Lung microvascular endothelial cell (primary cell): ENCODE data around the gene GGA1. TPM values are rescaled to one million over a fixed set of nuclear protein-coding genes. Genes with fewer than 3 reads are reported as not detected.
"Not testable (repeated sequence)": the region's sequence is repeated elsewhere in the genome, so short reads cannot be mapped to it uniquely, and the experiment has no call there.

Source experiments
- DNase-seq, 2 donors: peaks; one replicate each; pipeline versions ENCODE4 v3.0.0 to v3.0.0-alpha.2; 2010; ENCODE audit warnings: low read depth in 2 of 2
- total RNA-seq: library from RNA; depleted of rRNA; stranded (reverse); fragments of >200 nt; gene quantifications from 2 replicates; pipeline ENCODE4 v1.2.1, GENCODE V29; 2014

GGA1 gene
- total RNA-seq, 1 donor from 2014 or later, result 85.3 TPM

- no peak for DNase-seq
These were observed 39.3 kb downstream of the GGA1 start for GRCh38 chr22:37647928-37648327.

- no peak for DNase-seq
These were observed 42.0 kb downstream of the GGA1 start for GRCh38 chr22:37650463-37651136.

GRCh38 chr22:37654563-37655251, 46.1 kb downstream of the GGA1 start:
- no peak for DNase-seq

- no peak for DNase-seq
These were observed 46.6 kb downstream of the GGA1 start for GRCh38 chr22:37655252-37655563.

- DNase-seq, result not testable (repeated sequence)
These were observed 47.9 kb downstream of the GGA1 start for GRCh38 chr22:37656583-37656982.

- peak in 1 of 2 donors; percentile 24 for DNase-seq
These were observed 49.0 kb downstream of the GGA1 start for GRCh38 chr22:37657590-37658132.

GRCh38 chr22:37658133-37659065, 49.8 kb downstream of the GGA1 start, which contains the start of gene PDXP:
PDXP (plus strand) TSS chr22:37658723; CDS start chr22:37658783, 60 bp downstream.
- DNase-seq, result peak; percentile 100

GRCh38 chr22:37659066-37659896, 50.6 kb downstream of the GGA1 start:
- no peak for DNase-seq

GRCh38 chr22:37659897-37660708, 51.5 kb downstream of the GGA1 start:
- DNase-seq, result no peak

- no peak for DNase-seq
These were observed 52.0 kb downstream of the GGA1 start for GRCh38 chr22:37660709-37661045.

GRCh38 chr22:37661160-37661924, 52.7 kb downstream of the GGA1 start:
- DNase-seq, result peak; percentile 58 to 69

GRCh38 chr22:37662039-37662438, 53.4 kb downstream of the GGA1 start:
- DNase-seq, result no peak

GRCh38 chr22:37663521-37664140, 55.0 kb downstream of the GGA1 start:
- DNase-seq, result no peak

- DNase-seq, result no peak
These were observed 55.8 kb downstream of the GGA1 start for GRCh38 chr22:37664249-37665101.

- no peak for DNase-seq
These were observed 56.9 kb downstream of the GGA1 start for GRCh38 chr22:37665487-37665886.

GRCh38 chr22:37669586-37669985, 61.0 kb downstream of the GGA1 start:
- DNase-seq, result no peak

- no peak for DNase-seq
These were observed 63.7 kb downstream of the GGA1 start for GRCh38 chr22:37672206-37672919.
